Gastrocnemius medialis (tissue), 4 donors: ENCODE data around the gene PSMD13. TPM values are rescaled to one million over a fixed set of nuclear protein-coding genes. Genes with fewer than 3 reads are reported as not detected.

Source experiments
- ATAC-seq, 2 donors: fragments of 150-250 bp; one replicate each; pipeline ENCODE4 v1.9.1; 2016
- DNase-seq, 2 donors: peaks; one replicate each; pipeline ENCODE4 v3.0.0-alpha.2; 2019
- H3K27ac ChIP-seq, 4 donors: fragments of 200-600 bp; sonication (generic); 1 replicate in 1 of 4; 2 replicates in 3 of 4; pipeline ENCODE4 v1.5.1; 2016 to 2018; ENCODE audit warnings: mild to moderate bottlenecking in 2 of 4, moderate library complexity in 1 of 4
- H3K27me3 ChIP-seq, 3 donors: fragments of 200-600 bp; sonication (generic) in 2 of 3; 1 replicate in 1 of 3; 2 replicates in 2 of 3; pipeline versions ENCODE4 v1.5.1 to v1.6.0; 2016 to 2019; ENCODE audit warnings: mild to moderate bottlenecking in 1 of 3, moderate library complexity in 1 of 3
- H3K36me3 ChIP-seq, 2 donors: fragments of 200-600 bp; sonication (generic) in 1 of 2; one replicate each; pipeline ENCODE4 v1.5.1; 2017 to 2018
- H3K4me1 ChIP-seq, 2 donors: fragments of 200-600 bp; sonication (generic) in 1 of 2; one replicate each; pipeline ENCODE4 v1.5.1; 2016 to 2017; ENCODE audit warnings: mild to moderate bottlenecking in 2 of 2
- H3K4me3 ChIP-seq, 4 donors: fragments of 200-600 bp; sonication (generic) in 3 of 4; 1 replicate in 1 of 4; 2 replicates in 3 of 4; pipeline ENCODE4 v1.5.1; 2016 to 2019; ENCODE audit warnings: mild to moderate bottlenecking in 2 of 4
- H3K9me3 ChIP-seq, 3 donors: fragments of 200-600 bp; sonication (generic) in 2 of 3; 1 replicate in 1 of 3; 2 replicates in 2 of 3; pipeline ENCODE4 v1.5.1; 2016 to 2019
- CTCF ChIP-seq, 5 experiments: fragments of 450-650 bp in 3 of 5; fragments of 200-600 bp in 2 of 5; sonication (generic) in 2 of 5; IDR thresholded peaks in 4 of 5; conservative IDR thresholded peaks in 1 of 5; 1 replicate in 4 of 5; 2 replicates in 1 of 5; pipeline ENCODE4 v1.5.1; 2016 to 2019; ENCODE audit warnings: antibody characterized with exemption in 5 of 5, mild to moderate bottlenecking in 3 of 5, moderate library complexity in 3 of 5
- POLR2A ChIP-seq, 2 donors: fragments of 450-650 bp; IDR thresholded peaks; one replicate each; pipeline ENCODE4 v1.6.1; 2017; ENCODE audit warnings: antibody characterized with exemption in 2 of 2, mild to moderate bottlenecking in 2 of 2, moderate library complexity in 2 of 2
- in situ Hi-C, 4 donors: fragments of 200-750 bp; cut with MboI; loops; one replicate each; pipeline versions ENCODE4 v1.15.0 to v1.8.0; 2017; ENCODE audit warnings: low sequenced_read_pairs in 4 of 4
- intact Hi-C: fragments of 100-400 bp; cut with DNase I; formaldehyde crosslinking; loops from one replicate; pipeline ENCODE4 v1.15.1; 2023; ENCODE audit warnings: low total_unique reads
- total RNA-seq, 4 donors: library from RNA; depleted of rRNA; stranded (reverse); fragments of >200 nt; gene quantifications; one replicate each; pipeline versions ENCODE4 v1.1.0 to v1.2.3, GENCODE V29; 2016

The PSMD13 gene
- total RNA-seq, 4 donors from 2014 or later: 128 to 189 (median 163) TPM

GRCh38 chr11:223026-223789, 13.6 kb upstream of the PSMD13 start:
- Histone ChIP-seq H3K36me3 (peaks cover 0 to 5% of the 10 kb centered on the region in 2 donors), H3K27ac (no peak overlapping the region), H3K4me3 (no peak overlapping the region), H3K4me1 (peaks cover 6 to 9% of the 10 kb centered on the region in 2 donors), H3K27me3 (no peaks in the 10 kb centered on the region), H3K9me3 (no peaks in the 10 kb centered on the region)
- intact Hi-C loops: no loop called here
- TF ChIP-seq POLR2A (IDR thresholded peaks at IDR 0.05) (no peak), CTCF (IDR thresholded peaks at IDR 0.05 in 4 of 5, conservative IDR thresholded peaks at IDR 0.05 in 1 of 5) (no peak)
- ATAC-seq (no peak), DNase-seq (no peak)
- in situ Hi-C loops: no loop called here

- ATAC-seq (no peak), DNase-seq (no peak)
- Histone ChIP-seq H3K4me1 (peaks cover 6 to 9% of the 10 kb centered on the region in 2 donors), H3K27ac (no peak overlapping the region), H3K27me3 (no peaks in the 10 kb centered on the region), H3K36me3 (peaks cover 0 to 5% of the 10 kb centered on the region in 2 donors), H3K9me3 (no peaks in the 10 kb centered on the region), H3K4me3 (no peak overlapping the region)
- intact Hi-C loops (no loop called here), in situ Hi-C loops (no loop called here)
- no peak for TF ChIP-seq CTCF (IDR thresholded peaks at IDR 0.05 in 4 of 5, conservative IDR thresholded peaks at IDR 0.05 in 1 of 5)
- TF ChIP-seq POLR2A (IDR thresholded peaks at IDR 0.05): no peak
Measured at GRCh38 chr11:223884-224283, 12.9 kb upstream of the PSMD13 start.

GRCh38 chr11:224424-224823, 12.4 kb upstream of the PSMD13 start:
- no peaks in the 10 kb centered on the region for H3K27me3 ChIP-seq
- in situ Hi-C loops (no loop called here), intact Hi-C loops (no loop called here)
- peaks cover 0 to 5% of the 10 kb centered on the region in 2 donors for H3K36me3 ChIP-seq
- no peak overlapping the region for H3K27ac ChIP-seq
- TF ChIP-seq CTCF (IDR thresholded peaks at IDR 0.05 in 4 of 5, conservative IDR thresholded peaks at IDR 0.05 in 1 of 5): no peak
- TF ChIP-seq POLR2A (IDR thresholded peaks at IDR 0.05): no peak
- peaks cover 6 to 9% of the 10 kb centered on the region in 2 donors for H3K4me1 ChIP-seq
- no peaks in the 10 kb centered on the region for H3K9me3 ChIP-seq
- ATAC-seq: peak in 1 of 2 donors; percentile 41
- no peak overlapping the region for H3K4me3 ChIP-seq
- no peak for DNase-seq

- Histone ChIP-seq H3K27me3 (no peaks in the 10 kb centered on the region), H3K4me1 (peaks cover 6 to 9% of the 10 kb centered on the region in 2 donors), H3K9me3 (no peaks in the 10 kb centered on the region), H3K27ac (no peak overlapping the region), H3K36me3 (peaks cover 0 to 5% of the 10 kb centered on the region in 2 donors), H3K4me3 (no peak overlapping the region)
- DNase-seq (no peak), ATAC-seq (no peak)
- intact Hi-C loops (no loop called here), in situ Hi-C loops (no loop called here)
- TF ChIP-seq CTCF (IDR thresholded peaks at IDR 0.05 in 4 of 5, conservative IDR thresholded peaks at IDR 0.05 in 1 of 5): no peak
- TF ChIP-seq POLR2A (IDR thresholded peaks at IDR 0.05): no peak
Measured at GRCh38 chr11:225734-226453, 10.9 kb upstream of the PSMD13 start.
